HG02981 (cell line): ENCODE results near the gene NUAK2.
A peak's percentile ranks its signal among the peaks of the same experiment; 100 is the strongest.

Experiments used
- ATAC-seq: cut with Tn5 transposase; IDR thresholded peaks from one replicate; pipeline ENCODE4 v1.9.1; 2021; ENCODE audit warnings: mild to moderate bottlenecking, moderate library complexity; ENCODE audit not compliant: unreplicated experiment

NUAK2 gene

GRCh38 chr1:205259324-205259832, 62.2 kb downstream of the NUAK2 start:
- no peak for ATAC-seq

GRCh38 chr1:205258719-205259118, 62.8 kb downstream of the NUAK2 start:
- no peak for ATAC-seq

- ATAC-seq: no peak
Measured at GRCh38 chr1:205258261-205258691, 63.3 kb downstream of the NUAK2 start.

GRCh38 chr1:205257735-205258134, 63.8 kb downstream of the NUAK2 start:
- ATAC-seq: no peak

GRCh38 chr1:205256951-205257625, 64.5 kb downstream of the NUAK2 start:
- no peak for ATAC-seq

GRCh38 chr1:205255941-205256780, 65.4 kb downstream of the NUAK2 start:
- peak; percentile 67 for ATAC-seq
